Tibial nerve (tissue), 4 donors: ENCODE results near the gene NOL11. TPM values are rescaled to one million over a fixed set of nuclear protein-coding genes. Genes with fewer than 3 reads are reported as not detected.

ENCODE experiments used
- DNase-seq, 2 donors: peaks; one replicate each; pipeline ENCODE4 v3.0.0-alpha.2; 2019; ENCODE audit warnings: low spot score in 2 of 2
- H3K27ac ChIP-seq, 4 donors: fragments of 200-600 bp; sonication (generic) in 3 of 4; one replicate each; pipeline ENCODE4 v1.5.1; 2017 to 2019; ENCODE audit warnings: mild to moderate bottlenecking in 1 of 4
- H3K27me3 ChIP-seq, 2 donors: fragments of 200-600 bp; sonication (generic) in 1 of 2; one replicate each; pipeline versions ENCODE4 v1.5.1 to v1.6.0; 2017 to 2019
- H3K36me3 ChIP-seq, 3 donors: fragments of 200-600 bp; sonication (generic); one replicate each; pipeline ENCODE4 v1.5.1; 2018 to 2019
- H3K4me1 ChIP-seq, 4 donors: fragments of 200-600 bp; sonication (generic) in 3 of 4; one replicate each; pipeline ENCODE4 v1.5.1; 2017 to 2019
- H3K4me3 ChIP-seq, 4 donors: fragments of 200-600 bp; sonication (generic) in 3 of 4; one replicate each; pipeline ENCODE4 v1.5.1; 2017 to 2019; ENCODE audit warnings: mild to moderate bottlenecking in 1 of 4, moderate library complexity in 1 of 4
- H3K9me3 ChIP-seq, 4 donors: fragments of 200-600 bp; sonication (generic) in 3 of 4; one replicate each; pipeline ENCODE4 v1.5.1; 2017 to 2019
- CTCF ChIP-seq, 5 experiments: fragments of 200-600 bp in 3 of 5; fragments of 450-650 bp in 2 of 5; sonication (generic) in 3 of 5; IDR thresholded peaks; one replicate each; pipeline ENCODE4 v1.5.1; 2016 to 2019; ENCODE audit warnings: antibody characterized with exemption in 5 of 5, mild to moderate bottlenecking in 3 of 5, moderate library complexity in 2 of 5
- EP300 ChIP-seq, 2 donors: sonication (generic); formaldehyde crosslinking; IDR thresholded peaks; one replicate each; pipeline ENCODE4 v1.6.1; 2017; ENCODE audit warnings: antibody characterized with exemption in 2 of 2, mild to moderate bottlenecking in 1 of 2
- POLR2A ChIP-seq, 2 donors: fragments of 450-650 bp; IDR thresholded peaks; one replicate each; pipeline ENCODE4 v1.6.1; 2017; ENCODE audit warnings: antibody characterized with exemption in 2 of 2, mild to moderate bottlenecking in 2 of 2, moderate library complexity in 2 of 2
- WGBS, 2 donors: methylation state at CpG; one replicate each; pipeline ENCODE4 v1.1.5; 2018; 5-methylcytosine and 5-hydroxymethylcytosine counted together
- total RNA-seq, 4 donors: library from RNA; depleted of rRNA; stranded (reverse); fragments of >200 nt; gene quantifications; one replicate each; pipeline ENCODE4 v1.1.0, GENCODE V29; 2016

Gene NOL11
- total RNA-seq, 4 donors from 2014 or later = 21.6 to 35.8 (median 32.1) TPM

GRCh38 chr17:67678414-67678813 lies 39.3 kb upstream of the NOL11 start:
- Histone ChIP-seq H3K36me3 (peaks cover 0 to 6% (median 0%) of the 10 kb centered on the region in 3 donors), H3K9me3 (no peaks in the 10 kb centered on the region), H3K4me1 (no peaks in the 10 kb centered on the region), H3K27ac (no peak overlapping the region), H3K27me3 (no peaks in the 10 kb centered on the region), H3K4me3 (no peak overlapping the region)
- DNase-seq = no peak
- TF ChIP-seq EP300 (IDR thresholded peaks at IDR 0.05) = no peak
- no peak for TF ChIP-seq POLR2A (IDR thresholded peaks at IDR 0.05)
- TF ChIP-seq CTCF (IDR thresholded peaks at IDR 0.05) = no peak
- 73 to 81% methylated on average over 2 of the region's 2 CpGs for WGBS, 2 donors

- DNase-seq = no peak
- 95 to 98% methylated on average over 2 of the region's 2 CpGs for WGBS, 2 donors
- no peaks in the 10 kb centered on the region for H3K9me3 ChIP-seq
- H3K4me1 ChIP-seq = no peaks in the 10 kb centered on the region
- H3K36me3 ChIP-seq = peaks cover 0 to 6% (median 0%) of the 10 kb centered on the region in 3 donors
- TF ChIP-seq POLR2A (IDR thresholded peaks at IDR 0.05) = no peak
- no peak for TF ChIP-seq EP300 (IDR thresholded peaks at IDR 0.05)
- TF ChIP-seq CTCF (IDR thresholded peaks at IDR 0.05) = no peak
- no peak overlapping the region for H3K4me3 ChIP-seq
- H3K27ac ChIP-seq = no peak overlapping the region
- H3K27me3 ChIP-seq = no peaks in the 10 kb centered on the region
Observed at GRCh38 chr17:67679225-67679624, 38.5 kb upstream of the NOL11 start.

GRCh38 chr17:67679721-67680120 lies 38.0 kb upstream of the NOL11 start:
- Histone ChIP-seq H3K9me3 (no peaks in the 10 kb centered on the region), H3K4me3 (no peak overlapping the region), H3K4me1 (no peaks in the 10 kb centered on the region), H3K36me3 (peaks cover 0 to 6% (median 0%) of the 10 kb centered on the region in 3 donors), H3K27ac (no peak overlapping the region), H3K27me3 (no peaks in the 10 kb centered on the region)
- 80 to 85% methylated on average over 6 of the region's 6 CpGs for WGBS, 2 donors
- no peak for DNase-seq
- no peak for TF ChIP-seq CTCF (IDR thresholded peaks at IDR 0.05)
- TF ChIP-seq POLR2A (IDR thresholded peaks at IDR 0.05) = no peak
- TF ChIP-seq EP300 (IDR thresholded peaks at IDR 0.05) = no peak

GRCh38 chr17:67680445-67681224 lies 37.1 kb upstream of the NOL11 start:
- no peak overlapping the region for H3K4me3 ChIP-seq
- no peak for DNase-seq
- H3K27ac ChIP-seq = no peak overlapping the region
- peaks cover 0 to 6% (median 0%) of the 10 kb centered on the region in 3 donors for H3K36me3 ChIP-seq
- no peaks in the 10 kb centered on the region for H3K9me3 ChIP-seq
- TF ChIP-seq CTCF (IDR thresholded peaks at IDR 0.05) (no peak), POLR2A (IDR thresholded peaks at IDR 0.05) (no peak), EP300 (IDR thresholded peaks at IDR 0.05) (no peak)
- H3K4me1 ChIP-seq = no peaks in the 10 kb centered on the region
- WGBS, 2 donors = 90 to 93% methylated on average over 8 of the region's 8 CpGs
- H3K27me3 ChIP-seq = no peaks in the 10 kb centered on the region

GRCh38 chr17:67682196-67682595 lies 35.5 kb upstream of the NOL11 start:
- DNase-seq = no peak
- no peaks in the 10 kb centered on the region for H3K36me3 ChIP-seq
- no peaks in the 10 kb centered on the region for H3K27me3 ChIP-seq
- H3K4me1 ChIP-seq = peaks cover 0 to 8% (median 0%) of the 10 kb centered on the region in 4 donors
- no peak overlapping the region for H3K27ac ChIP-seq
- TF ChIP-seq POLR2A (IDR thresholded peaks at IDR 0.05) = no peak
- no peak for TF ChIP-seq EP300 (IDR thresholded peaks at IDR 0.05)
- H3K4me3 ChIP-seq = no peak overlapping the region
- WGBS, 2 donors = 58 to 76% methylated on average over 2 of the region's 2 CpGs
- no peaks in the 10 kb centered on the region for H3K9me3 ChIP-seq
